Measurements from ENCODE around the gene ADAT3.

ADAT3 gene

DNA sequence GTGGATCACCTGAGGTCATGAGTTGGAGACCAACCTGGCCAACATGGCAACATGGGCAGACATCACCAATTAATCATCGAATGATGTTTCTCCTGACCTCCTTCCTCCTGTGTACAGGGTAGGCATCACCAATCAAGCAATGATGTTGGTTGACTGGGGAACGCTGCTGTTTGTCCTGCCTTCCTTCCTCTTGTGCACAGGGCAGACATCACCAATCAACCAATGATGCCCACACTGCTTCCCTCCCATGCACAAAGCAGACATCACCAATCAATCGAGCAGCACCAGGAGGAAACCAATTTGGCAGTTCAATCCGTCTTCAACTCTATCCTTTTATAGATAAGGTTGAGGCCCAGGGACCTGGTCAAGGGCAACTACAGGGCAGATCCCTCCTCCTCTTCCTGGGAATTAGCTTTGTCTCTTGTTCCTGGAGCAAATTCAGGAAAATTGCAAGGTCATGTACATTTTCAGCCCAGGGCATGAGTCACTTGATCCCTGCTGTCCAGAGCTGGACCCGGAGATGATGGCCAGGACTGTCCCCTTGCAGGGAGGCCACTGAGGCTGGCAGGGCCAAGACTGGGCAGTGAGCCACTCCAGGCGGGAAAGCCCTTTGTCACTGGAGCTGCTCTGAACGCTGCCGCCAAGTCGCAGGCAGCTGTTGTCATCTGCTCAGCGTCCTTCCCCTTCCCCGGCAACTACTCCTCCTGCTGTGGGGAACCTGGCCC lies 30.4 kb downstream of the ADAT3 start:
- no peak overlapping the region for H3K4me3 ChIP-seq (replicated peaks; ENCODE audit: low read depth, low read length)
- TF ChIP-seq, protein P1, sequence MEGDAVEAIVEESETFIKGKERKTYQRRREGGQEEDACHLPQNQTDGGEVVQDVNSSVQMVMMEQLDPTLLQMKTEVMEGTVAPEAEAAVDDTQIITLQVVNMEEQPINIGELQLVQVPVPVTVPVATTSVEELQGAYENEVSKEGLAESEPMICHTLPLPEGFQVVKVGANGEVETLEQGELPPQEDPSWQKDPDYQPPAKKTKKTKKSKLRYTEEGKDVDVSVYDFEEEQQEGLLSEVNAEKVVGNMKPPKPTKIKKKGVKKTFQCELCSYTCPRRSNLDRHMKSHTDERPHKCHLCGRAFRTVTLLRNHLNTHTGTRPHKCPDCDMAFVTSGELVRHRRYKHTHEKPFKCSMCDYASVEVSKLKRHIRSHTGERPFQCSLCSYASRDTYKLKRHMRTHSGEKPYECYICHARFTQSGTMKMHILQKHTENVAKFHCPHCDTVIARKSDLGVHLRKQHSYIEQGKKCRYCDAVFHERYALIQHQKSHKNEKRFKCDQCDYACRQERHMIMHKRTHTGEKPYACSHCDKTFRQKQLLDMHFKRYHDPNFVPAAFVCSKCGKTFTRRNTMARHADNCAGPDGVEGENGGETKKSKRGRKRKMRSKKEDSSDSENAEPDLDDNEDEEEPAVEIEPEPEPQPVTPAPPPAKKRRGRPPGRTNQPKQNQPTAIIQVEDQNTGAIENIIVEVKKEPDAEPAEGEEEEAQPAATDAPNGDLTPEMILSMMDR (IDR thresholded peaks at IDR 0.05; ENCODE audit: low read depth, low read length, missing control alignments) = no peak
- no peak for DNase-seq (ENCODE audit: extremely low read depth, low read depth)

DNA sequence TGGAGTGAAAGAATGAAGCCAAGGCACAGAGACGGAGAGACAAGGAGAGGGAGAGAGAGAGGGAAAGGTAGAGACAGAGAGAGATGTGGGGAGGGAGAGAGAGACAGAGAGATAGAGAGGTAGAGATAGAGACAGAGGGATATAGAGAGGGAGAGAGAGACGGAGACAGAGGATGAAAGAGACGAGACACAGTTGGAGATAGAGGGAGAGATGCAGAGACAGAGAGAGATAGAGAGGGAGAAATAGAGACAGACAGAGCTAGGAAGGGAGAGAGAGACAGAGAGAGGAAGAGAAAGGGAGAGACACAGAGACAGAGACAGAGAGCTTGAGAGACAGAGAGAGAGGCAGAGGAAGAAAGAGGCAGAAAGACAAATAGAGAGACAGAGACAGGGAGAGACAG lies 31.2 kb downstream of the ADAT3 start:
- no peak overlapping the region for H3K4me3 ChIP-seq (replicated peaks; ENCODE audit: low read depth, low read length)
- DNase-seq (ENCODE audit: extremely low read depth, low read depth) = no peak
- TF ChIP-seq, protein P1 (IDR thresholded peaks at IDR 0.05; ENCODE audit: low read depth, low read length, missing control alignments) = no peak

DNA sequence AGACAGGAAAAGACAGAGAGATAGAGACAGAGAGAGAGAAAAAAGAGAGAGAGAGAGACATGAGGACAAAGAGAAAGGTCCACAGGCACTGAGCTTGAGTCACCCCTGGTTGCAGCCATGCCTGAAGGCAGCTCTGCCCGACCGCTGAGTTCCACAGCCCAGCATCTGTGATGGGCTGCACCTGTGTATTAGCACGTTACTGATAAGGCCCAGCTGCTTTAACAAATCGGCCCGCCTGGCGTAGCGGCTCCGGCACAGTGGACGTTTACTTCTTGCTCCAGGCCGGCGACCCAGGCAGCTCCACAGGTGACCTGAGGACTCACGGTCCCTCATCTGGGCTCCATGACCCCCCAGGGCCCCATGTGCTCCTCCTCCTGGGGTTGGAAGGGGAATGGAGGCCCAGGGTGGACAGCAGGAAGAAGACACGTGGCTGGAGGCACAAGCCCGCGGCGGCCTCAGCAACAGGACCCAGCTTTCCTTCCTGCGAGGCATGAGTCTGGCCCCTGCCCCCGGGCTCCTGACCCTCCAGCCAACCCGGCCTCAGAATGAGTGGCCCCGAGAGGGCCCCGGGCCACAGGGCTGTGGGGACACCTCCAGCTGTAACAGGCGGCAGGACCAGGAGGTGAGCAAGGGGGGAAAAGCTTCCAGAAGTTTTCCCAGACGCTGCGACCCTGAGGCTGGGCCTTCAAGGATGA lies 31.9 kb downstream of the ADAT3 start:
- no peak for DNase-seq (ENCODE audit: extremely low read depth, low read depth)
- H3K4me3 ChIP-seq (replicated peaks; ENCODE audit: low read depth, low read length) = no peak overlapping the region
- TF ChIP-seq, protein P1 (IDR thresholded peaks at IDR 0.05; ENCODE audit: low read depth, low read length, missing control alignments) = no peak

DNA sequence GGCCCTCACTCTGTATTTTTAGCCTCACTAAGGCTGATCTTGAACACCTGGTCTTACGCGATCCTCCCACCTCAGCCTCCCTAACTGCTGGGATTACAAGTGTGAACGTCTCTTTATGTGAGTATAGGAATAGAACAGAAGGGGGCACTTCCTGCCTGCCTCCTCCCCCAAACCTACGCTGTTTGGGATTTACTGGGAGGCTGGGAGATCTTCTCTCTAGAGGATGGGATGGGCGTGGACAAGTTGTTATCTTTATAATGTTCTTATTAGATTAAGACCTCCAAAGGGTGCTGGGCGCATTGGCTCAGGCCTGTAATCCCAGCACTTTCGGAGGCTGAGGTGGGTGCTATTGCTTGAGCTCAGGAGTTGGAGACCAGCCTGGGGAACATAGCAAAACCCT lies 32.9 kb downstream of the ADAT3 start:
- H3K4me3 ChIP-seq (replicated peaks; ENCODE audit: low read depth, low read length) = no peak overlapping the region
- no peak for DNase-seq (ENCODE audit: extremely low read depth, low read depth)
- TF ChIP-seq, protein P1 (IDR thresholded peaks at IDR 0.05; ENCODE audit: low read depth, low read length, missing control alignments) = no peak

DNA sequence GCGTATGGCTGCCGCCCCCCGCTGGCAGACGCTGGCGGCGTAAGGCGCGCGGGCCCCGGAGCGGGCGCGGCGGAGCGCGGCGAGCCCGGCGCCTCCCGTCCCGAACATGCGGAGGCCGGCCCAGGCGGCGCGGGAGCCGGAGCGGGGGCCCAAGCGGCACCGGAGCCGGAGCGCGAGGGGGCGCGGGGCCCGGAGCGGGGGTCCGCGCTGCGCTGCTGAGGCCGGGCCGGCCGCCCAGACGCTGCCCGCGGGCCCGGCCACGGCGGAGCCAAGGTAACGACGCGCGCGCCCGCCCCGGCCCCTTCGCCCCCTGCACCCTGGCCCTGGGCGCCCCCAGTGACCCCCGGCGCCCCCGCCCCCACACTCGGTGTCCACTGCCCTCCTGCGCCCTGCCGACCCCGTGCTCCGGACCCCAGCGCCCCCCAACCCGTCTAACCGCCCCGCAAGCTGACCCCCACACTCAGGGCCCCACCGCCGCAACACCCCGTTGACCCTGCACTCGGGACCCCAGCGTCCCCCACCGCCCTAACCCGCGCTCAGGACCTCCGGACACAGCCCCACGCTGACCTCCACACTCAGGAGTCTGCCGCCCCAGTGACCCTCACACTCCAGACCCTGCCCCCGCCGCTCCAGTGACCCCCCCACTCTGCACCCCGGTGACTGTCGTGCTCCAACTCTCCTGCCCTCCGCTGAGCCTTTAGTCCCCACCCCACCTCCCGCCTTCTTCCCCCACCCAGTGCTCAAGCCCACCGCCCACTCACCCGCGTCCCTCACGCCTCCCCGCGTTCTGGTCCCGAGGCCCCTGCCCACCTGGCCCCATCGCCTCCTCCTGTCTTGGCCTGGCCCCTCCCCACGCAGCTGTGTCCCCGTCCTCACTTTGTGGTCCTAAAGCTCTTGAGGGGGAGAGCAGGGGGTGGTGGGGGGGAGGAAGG lies 36.2 kb downstream of the ADAT3 start, which contains the start of gene CSNK1G2:
CSNK1G2 (plus strand) TSS at position 27 of the 932 bp plus-strand sequence. CDS start 28,601 bp downstream, outside the sequence.
- DNase-seq (ENCODE audit: extremely low read depth, low read depth) = no peak
- TF ChIP-seq, protein P1 (IDR thresholded peaks at IDR 0.05; ENCODE audit: low read depth, low read length, missing control alignments) = no peak
- peak within 1 kb of the TSS; percentile 60 for H3K4me3 ChIP-seq (replicated peaks; ENCODE audit: low read depth, low read length)

DNA sequence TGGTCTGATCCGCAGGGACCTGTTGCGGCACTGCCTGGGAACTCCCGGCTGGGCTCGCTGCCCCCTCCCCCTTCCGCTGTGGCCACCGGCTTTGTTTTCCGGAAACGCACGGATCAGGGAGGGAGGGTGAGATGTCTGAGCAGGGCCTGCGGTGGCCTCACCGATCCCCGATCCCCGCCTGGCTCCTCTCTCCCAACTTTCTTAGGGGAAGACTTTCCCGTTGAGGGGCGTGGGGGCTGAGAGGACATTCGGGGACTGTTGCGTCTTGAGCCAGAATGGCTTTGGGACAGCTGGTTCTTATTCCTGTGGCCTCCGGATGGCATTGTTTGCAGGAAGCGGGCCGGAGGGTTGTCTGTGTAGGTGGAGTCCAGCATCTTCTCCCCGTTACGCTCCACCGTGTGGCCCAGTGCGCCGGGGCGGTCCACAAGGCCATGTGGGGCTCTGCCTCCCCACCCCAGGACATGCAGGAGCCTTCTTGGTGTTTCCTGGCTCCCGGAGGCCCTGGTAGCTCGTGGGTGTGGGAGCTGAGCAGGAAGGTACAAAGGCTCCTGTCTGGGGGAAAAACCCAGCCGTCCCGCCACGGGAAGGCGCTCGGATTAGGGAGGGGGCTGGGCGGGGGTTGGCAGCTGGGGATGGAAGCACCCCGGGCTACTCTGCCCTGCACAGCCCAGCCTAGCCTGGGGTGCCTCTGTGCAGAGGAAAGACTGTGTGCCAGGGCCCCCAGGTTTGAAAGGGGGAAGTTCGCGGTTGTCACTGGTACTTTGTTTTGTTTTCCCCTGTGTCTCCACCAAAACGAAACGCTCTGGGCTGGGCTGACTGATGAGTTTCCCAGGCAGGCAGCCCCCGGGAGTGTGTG lies 37.1 kb downstream of the ADAT3 start:
- TF ChIP-seq, protein P1 (IDR thresholded peaks at IDR 0.05; ENCODE audit: low read depth, low read length, missing control alignments) = no peak
- DNase-seq (ENCODE audit: extremely low read depth, low read depth) = peak; percentile 17
- H3K4me3 ChIP-seq (replicated peaks; ENCODE audit: low read depth, low read length) = peak overlapping the region; percentile 60

Measured in HFF-Myc (cell line).